Ectodermal cell (in vitro differentiated cells): ENCODE measurements around the gene HEATR3.
A peak's percentile ranks its signal among the peaks of the same experiment; 100 is the strongest.

ENCODE experiments used
- H3K27ac ChIP-seq: 2 replicates; pipeline ENCODE4 v1.7.0; 2013; ENCODE audit warnings: mild to moderate bottlenecking, low read depth, low read length; ENCODE audit not compliant: insufficient read depth, poor library complexity, severe bottlenecking
- H3K27me3 ChIP-seq: 2 replicates; pipeline ENCODE4 v1.7.0; 2013; ENCODE audit warnings: mild to moderate bottlenecking, low read length; ENCODE audit not compliant: insufficient read depth, control insufficient read depth, poor library complexity, severe bottlenecking
- H3K36me3 ChIP-seq: one replicate; pipeline ENCODE4 v1.7.0; 2013; ENCODE audit warnings: low read length; ENCODE audit not compliant: control insufficient read depth, insufficient read depth
- H3K4me1 ChIP-seq: one replicate; pipeline ENCODE4 v1.7.0; 2013; ENCODE audit warnings: low read length; ENCODE audit not compliant: control insufficient read depth, insufficient read depth
- H3K4me3 ChIP-seq: 2 replicates; pipeline ENCODE4 v1.7.0; 2013; ENCODE audit warnings: low read depth, low read length, control low read depth; ENCODE audit not compliant: insufficient read depth
- H3K9me3 ChIP-seq: 2 replicates; pipeline ENCODE4 v1.7.0; 2013; ENCODE audit warnings: mild to moderate bottlenecking, low read length, moderate library complexity; ENCODE audit not compliant: control insufficient read depth
- WGBS, 2 experiments: methylation state at CpG; one replicate each; pipeline ENCODE4 v1.1.7; 2013; ENCODE audit warnings: missing lambda C conversion rate in 2 of 2; 5-methylcytosine and 5-hydroxymethylcytosine counted together

HEATR3 gene

DNA sequence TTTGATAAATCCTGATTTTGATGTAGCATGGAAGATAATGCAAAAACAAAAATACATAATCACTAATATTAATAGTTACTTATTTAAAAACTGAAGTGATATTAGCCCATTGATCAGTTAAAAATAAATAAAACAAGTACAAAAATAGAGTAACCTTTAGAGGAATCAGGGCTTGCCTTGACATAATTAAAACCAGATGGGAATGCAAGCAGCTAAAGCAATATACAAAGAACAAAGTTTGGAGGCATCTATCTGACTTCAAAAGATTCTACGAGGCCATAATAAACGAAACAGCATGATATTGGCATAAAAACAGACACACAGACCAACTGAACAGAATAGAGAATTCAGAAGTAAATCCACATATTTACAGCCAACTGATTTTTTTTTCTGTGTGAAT, 15.0 kb upstream of the HEATR3 start:
- no peaks in the 10 kb centered on the region for H3K27me3 ChIP-seq
- H3K27ac ChIP-seq = no peak overlapping the region
- H3K36me3 ChIP-seq = no peaks in the 10 kb centered on the region
- no peaks in the 10 kb centered on the region for H3K9me3 ChIP-seq
- H3K4me3 ChIP-seq = no peak overlapping the region
- no peaks in the 10 kb centered on the region for H3K4me1 ChIP-seq
- 86 to 89% methylated on average over 2 of the region's 2 CpGs for WGBS, 2 experiments

DNA sequence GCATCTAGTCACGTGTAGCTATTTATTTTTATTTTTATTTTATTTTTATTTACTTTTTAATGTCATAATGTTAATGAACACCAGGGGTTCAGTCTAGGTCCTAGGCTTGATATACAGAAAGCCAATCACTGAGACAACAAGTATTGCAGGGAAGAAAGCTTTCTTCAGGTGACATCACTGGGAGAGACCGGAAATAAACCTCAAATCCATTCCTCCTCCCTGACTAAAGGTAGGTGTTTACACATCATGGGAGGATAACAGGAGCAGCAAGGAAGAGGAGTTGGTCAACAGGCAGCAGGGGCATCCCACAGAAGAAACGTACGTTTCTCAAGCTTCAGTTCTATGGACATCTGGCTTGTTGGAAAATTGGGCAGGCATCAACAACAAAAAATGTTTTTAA, 9.5 kb upstream of the HEATR3 start:
- no peak overlapping the region for H3K4me3 ChIP-seq
- H3K9me3 ChIP-seq = no peaks in the 10 kb centered on the region
- H3K4me1 ChIP-seq = no peaks in the 10 kb centered on the region
- H3K36me3 ChIP-seq = no peaks in the 10 kb centered on the region
- WGBS, 2 experiments = 87% methylated on average over 2 to 3 of the region's 4 CpGs
- no peaks in the 10 kb centered on the region for H3K27me3 ChIP-seq
- H3K27ac ChIP-seq = no peak overlapping the region

DNA sequence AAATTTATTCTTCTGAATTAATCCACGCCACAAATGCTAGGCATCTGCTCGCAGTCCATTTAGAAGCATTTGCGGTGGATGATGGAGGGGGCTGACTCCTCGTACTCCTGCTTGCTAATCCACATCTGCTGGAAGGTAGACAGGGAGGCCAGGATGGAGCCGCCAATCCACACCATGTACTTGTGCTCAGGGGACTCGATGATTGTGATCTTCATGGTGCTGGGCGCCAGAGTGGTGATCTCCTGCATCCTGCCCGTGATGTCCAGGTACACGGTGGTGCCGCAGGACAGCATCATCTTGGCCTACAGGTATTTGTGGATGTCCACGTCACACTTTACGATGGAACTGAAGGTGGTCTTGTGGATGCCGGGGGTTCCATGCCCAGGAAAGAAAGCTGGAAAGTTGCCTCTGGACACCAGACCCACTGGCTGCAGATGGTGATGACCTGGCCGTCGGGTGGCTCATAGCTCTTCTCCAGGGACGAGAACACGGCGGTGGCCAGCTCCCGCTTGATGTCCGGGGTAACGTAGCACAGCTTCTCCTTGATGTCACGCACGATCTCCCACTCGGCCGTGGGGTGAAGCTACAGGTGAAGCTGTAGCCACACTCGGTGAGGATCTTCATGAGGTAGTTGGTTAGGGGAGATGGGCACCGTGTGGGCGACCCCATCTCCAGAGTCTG, 7.5 kb upstream of the HEATR3 start:
- Histone ChIP-seq H3K4me3 (no peak overlapping the region), H3K4me1 (no peaks in the 10 kb centered on the region), H3K9me3 (no peaks in the 10 kb centered on the region), H3K27me3 (no peaks in the 10 kb centered on the region), H3K27ac (no peak overlapping the region), H3K36me3 (no peaks in the 10 kb centered on the region)
- WGBS, 2 experiments = 95 to 96% methylated on average over 28 of the region's 28 CpGs

DNA sequence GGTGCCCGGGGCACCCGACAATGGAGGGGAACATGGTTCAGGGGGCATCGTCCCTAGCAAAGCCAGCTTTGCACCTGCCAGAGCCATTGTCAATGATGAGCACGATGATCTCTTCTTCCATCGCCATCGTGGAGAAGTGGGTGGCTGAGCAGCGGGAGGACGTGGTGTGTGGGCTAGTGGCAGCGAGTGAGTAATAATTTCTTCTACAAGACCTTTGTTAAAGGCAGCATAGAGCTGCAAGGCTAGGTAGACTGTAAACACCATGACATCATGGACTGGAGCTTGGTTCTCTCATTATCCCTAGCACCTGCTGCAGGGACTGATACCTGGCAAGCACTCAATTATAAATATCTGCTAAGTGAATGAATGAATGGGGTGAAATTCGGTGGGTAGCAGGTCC, 6.7 kb upstream of the HEATR3 start:
- Histone ChIP-seq H3K27ac (no peak overlapping the region), H3K27me3 (no peaks in the 10 kb centered on the region), H3K4me1 (no peaks in the 10 kb centered on the region), H3K4me3 (no peak overlapping the region), H3K36me3 (no peaks in the 10 kb centered on the region), H3K9me3 (no peaks in the 10 kb centered on the region)
- 95 to 98% methylated on average over 10 of the region's 10 CpGs for WGBS, 2 experiments

DNA sequence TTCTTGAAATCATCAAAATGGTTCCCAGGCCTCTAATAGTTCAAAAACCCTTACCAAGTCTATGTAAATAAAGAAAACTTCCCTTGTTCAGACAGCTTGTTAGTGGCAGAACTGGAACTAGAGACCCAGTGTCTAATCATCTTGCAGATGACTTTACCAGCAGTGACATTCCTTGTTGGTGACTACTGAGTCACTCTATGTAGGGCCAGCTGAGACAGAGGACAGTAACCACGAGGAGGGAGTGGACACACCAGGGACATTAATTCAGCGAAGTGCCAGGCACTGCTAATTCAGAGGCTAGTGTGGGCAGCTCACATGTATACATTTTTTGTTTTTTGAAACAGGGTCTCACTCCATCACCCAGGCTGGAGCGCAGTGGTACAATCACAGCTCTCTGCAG, 6.1 kb upstream of the HEATR3 start:
- Histone ChIP-seq H3K4me1 (no peaks in the 10 kb centered on the region), H3K36me3 (no peaks in the 10 kb centered on the region), H3K9me3 (no peaks in the 10 kb centered on the region), H3K27ac (no peak overlapping the region), H3K4me3 (no peak overlapping the region), H3K27me3 (no peaks in the 10 kb centered on the region)
- WGBS, 2 experiments = 88 to 91% methylated on average over 3 of the region's 3 CpGs

DNA sequence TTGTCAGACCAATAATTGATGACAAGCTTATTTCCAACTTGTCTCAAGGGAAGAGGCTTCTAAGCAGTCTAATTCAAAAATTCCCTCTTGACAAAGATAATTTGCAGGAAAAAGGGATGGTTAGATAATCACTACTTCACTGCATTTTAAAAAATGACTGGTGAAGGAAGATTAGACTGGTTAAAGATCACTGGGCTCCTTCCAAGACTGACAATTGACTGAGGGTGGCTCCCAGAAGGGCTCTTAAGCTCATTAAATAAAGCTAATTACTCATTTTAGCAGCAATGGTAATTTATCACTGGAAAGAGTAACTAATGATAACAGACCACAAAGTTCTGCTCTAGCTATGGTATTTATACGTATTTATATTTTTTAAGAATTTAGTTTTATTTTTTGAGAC, 4.4 kb upstream of the HEATR3 start:
- Histone ChIP-seq H3K9me3 (no peaks in the 10 kb centered on the region), H3K27me3 (no peaks in the 10 kb centered on the region), H3K36me3 (no peaks in the 10 kb centered on the region), H3K27ac (no peak overlapping the region), H3K4me3 (no peak overlapping the region), H3K4me1 (no peaks in the 10 kb centered on the region)
- 100% methylated on average over 1 of the region's 1 CpG for WGBS, 2 experiments

DNA sequence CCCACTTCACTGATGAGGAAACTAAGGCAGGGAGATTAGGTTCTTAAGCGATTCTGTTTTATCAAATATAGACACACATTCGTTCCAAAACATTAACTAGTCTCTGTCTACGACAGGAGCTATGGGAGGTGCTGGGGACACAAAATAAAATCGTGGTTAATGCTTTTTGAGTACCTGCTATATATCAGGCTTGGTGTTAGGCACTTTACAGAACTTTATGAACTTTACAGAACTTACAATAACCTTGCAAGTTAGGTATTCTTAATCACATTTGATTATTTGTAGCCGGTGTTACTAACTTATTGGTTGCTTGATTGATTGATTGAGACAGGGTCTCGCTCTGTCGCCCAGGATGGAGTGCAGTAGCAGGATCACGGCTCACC, 538 bp upstream of the HEATR3 start:
- no peaks in the 10 kb centered on the region for H3K36me3 ChIP-seq
- 86 to 90% methylated on average over 7 to 8 of the region's 8 CpGs for WGBS, 2 experiments
- no peak overlapping the region for H3K4me3 ChIP-seq
- peaks cover 5% of the 10 kb centered on the region for H3K4me1 ChIP-seq
- H3K27me3 ChIP-seq = no peaks in the 10 kb centered on the region
- no peaks in the 10 kb centered on the region for H3K9me3 ChIP-seq
- no peak overlapping the region for H3K27ac ChIP-seq

DNA sequence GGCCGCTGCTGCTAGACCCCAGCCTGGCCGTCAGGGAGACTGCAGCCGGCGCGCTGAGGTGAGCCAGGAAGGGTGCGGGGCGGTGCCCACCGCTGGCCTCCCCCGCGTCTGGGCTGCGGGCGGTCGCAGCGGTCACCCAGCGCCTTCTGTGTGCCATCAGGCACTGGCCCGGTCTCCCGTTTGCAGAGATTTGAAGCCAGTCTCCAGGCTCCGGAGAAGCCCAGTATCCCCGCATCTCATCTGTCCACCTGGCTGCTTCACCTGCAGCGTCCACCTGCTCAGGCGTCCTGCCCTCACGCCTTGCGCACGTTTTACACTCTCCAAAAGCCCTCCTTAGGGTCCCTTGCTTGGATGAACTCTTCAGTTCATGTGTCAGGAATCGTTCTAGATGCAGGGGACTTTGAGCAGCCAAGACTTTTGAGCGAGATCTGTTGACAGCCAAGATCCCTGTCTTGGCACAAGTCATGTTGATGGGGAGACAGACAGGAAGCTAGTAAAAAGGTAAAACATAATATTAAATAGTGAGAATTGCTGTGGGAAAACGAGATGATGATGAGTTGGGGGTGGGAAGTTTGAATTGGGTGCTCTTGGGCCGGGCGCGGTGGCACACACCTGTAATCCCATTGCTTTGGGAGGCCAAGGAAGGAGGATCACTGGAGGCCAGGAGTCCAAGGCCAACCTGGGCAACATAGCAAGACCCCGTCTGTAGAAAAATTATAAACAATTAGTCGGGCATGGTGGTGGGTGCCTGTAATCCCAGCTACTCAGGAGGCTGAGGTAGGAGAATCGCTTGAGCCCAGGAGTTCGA, 916 bp downstream of the HEATR3 start:
- peaks cover 5% of the 10 kb centered on the region for H3K4me1 ChIP-seq
- H3K4me3 ChIP-seq = peak overlapping the region; percentile 89
- peak overlapping the region; percentile 89 for H3K27ac ChIP-seq
- no peaks in the 10 kb centered on the region for H3K27me3 ChIP-seq
- no peaks in the 10 kb centered on the region for H3K9me3 ChIP-seq
- 26 to 28% methylated on average over 34 of the region's 34 CpGs for WGBS, 2 experiments
- H3K36me3 ChIP-seq = no peaks in the 10 kb centered on the region

DNA sequence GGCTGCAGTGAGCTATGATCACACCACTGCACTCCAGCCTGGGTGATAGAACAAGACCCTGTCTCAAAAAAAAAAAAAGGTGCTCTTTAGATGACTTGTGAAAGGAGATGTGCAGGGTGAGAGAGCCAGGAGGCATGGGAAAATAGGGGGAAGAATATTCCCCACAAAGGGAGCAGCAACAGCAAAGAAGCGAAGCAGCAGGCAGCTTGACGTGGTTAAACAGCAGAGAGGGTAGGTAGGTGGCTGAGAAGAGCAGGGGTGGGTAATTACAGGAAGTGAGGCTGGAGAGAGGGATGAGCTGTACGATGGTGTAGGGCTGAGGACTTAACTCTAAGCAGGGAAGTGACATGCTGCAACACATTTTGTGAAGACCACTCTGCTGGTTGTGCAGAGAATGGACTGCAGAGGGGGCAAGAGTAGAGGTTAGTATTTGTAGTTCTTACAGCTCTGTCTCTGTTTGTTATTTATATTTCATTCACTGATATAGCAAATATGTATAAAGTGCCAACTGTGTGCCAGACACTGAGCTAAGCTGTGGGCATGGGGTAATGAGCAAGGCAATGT, 1.6 kb downstream of the HEATR3 start:
- no peaks in the 10 kb centered on the region for H3K36me3 ChIP-seq
- H3K27ac ChIP-seq = no peak overlapping the region
- no peaks in the 10 kb centered on the region for H3K9me3 ChIP-seq
- WGBS, 2 experiments = 49 to 56% methylated on average over 3 of the region's 3 CpGs
- no peak overlapping the region for H3K4me3 ChIP-seq
- peaks cover 5% of the 10 kb centered on the region for H3K4me1 ChIP-seq
- H3K27me3 ChIP-seq = no peaks in the 10 kb centered on the region

DNA sequence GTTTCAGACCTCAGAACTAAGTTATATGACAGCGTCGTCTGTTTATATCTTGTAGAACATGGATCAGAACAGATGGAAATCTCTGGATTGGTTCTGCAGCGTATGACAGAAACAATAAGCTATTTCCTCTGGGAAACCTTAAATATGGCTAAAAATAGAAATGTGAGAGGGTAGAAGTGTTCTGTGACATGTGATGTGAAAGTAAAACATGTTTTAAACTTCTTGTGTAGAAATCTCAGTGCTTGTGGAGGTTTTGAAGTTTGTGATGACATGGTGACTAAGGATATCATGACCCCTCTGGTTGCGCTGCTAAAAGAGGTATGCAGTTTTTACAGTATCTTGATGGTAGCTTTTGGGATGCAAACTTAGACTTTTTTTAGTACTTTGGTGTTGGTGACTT, 2.8 kb downstream of the HEATR3 start:
- Histone ChIP-seq H3K27ac (no peak overlapping the region), H3K27me3 (no peaks in the 10 kb centered on the region), H3K9me3 (no peaks in the 10 kb centered on the region), H3K4me1 (peaks cover 5% of the 10 kb centered on the region), H3K36me3 (no peaks in the 10 kb centered on the region), H3K4me3 (no peak overlapping the region)
- 93 to 94% methylated on average over 4 of the region's 4 CpGs for WGBS, 2 experiments
